Suprapubic skin (tissue), 4 donors: ENCODE data around the gene PELI2. TPM values are rescaled to one million over a fixed set of nuclear protein-coding genes. Genes with fewer than 3 reads are reported as not detected.

Source experiments
- DNase-seq, 2 donors: peaks; one replicate each; pipeline ENCODE4 v3.0.0-alpha.2; 2019; ENCODE audit warnings: low spot score in 2 of 2
- H3K27ac ChIP-seq: fragments of 200-600 bp; sonication (generic); one replicate; pipeline ENCODE4 v1.5.1; 2019
- H3K27me3 ChIP-seq: fragments of 200-600 bp; sonication (generic); one replicate; pipeline ENCODE4 v1.5.1; 2019
- H3K36me3 ChIP-seq: fragments of 200-600 bp; sonication (generic); one replicate; pipeline ENCODE4 v1.5.1; 2019
- H3K4me1 ChIP-seq: fragments of 200-600 bp; sonication (generic); one replicate; pipeline ENCODE4 v1.5.1; 2019
- H3K4me3 ChIP-seq: fragments of 200-600 bp; sonication (generic); one replicate; pipeline ENCODE4 v1.5.1; 2019; ENCODE audit warnings: mild to moderate bottlenecking
- H3K9me3 ChIP-seq: fragments of 200-600 bp; sonication (generic); one replicate; pipeline ENCODE4 v1.5.1; 2019
- CTCF ChIP-seq, 2 donors: fragments of 200-600 bp in 1 of 2; fragments of 450-650 bp in 1 of 2; sonication (generic) in 1 of 2; IDR thresholded peaks; one replicate each; pipeline ENCODE4 v1.5.1; 2016 to 2019; ENCODE audit warnings: antibody characterized with exemption in 2 of 2, mild to moderate bottlenecking in 1 of 2, moderate library complexity in 1 of 2
- EP300 ChIP-seq: sonication (generic); formaldehyde crosslinking; IDR thresholded peaks from one replicate; pipeline ENCODE4 v1.6.1; 2017; ENCODE audit warnings: antibody characterized with exemption
- POLR2A ChIP-seq, 2 donors: fragments of 450-650 bp; IDR thresholded peaks; one replicate each; pipeline ENCODE4 v1.6.1; 2017; ENCODE audit warnings: antibody characterized with exemption in 2 of 2, mild to moderate bottlenecking in 2 of 2, moderate library complexity in 2 of 2
- POLR2AphosphoS5 ChIP-seq, 3 donors: sonication (generic); formaldehyde crosslinking; IDR thresholded peaks; one replicate each; pipeline ENCODE4 v1.6.1; 2017; ENCODE audit warnings: antibody characterized with exemption in 3 of 3
- WGBS: methylation state at CpG from one replicate; pipeline ENCODE4 v1.1.5; 2018; 5-methylcytosine and 5-hydroxymethylcytosine counted together
- total RNA-seq, 4 donors: library from RNA; depleted of rRNA; stranded (reverse); fragments of >200 nt; gene quantifications; one replicate each; pipeline ENCODE4 v1.1.0, GENCODE V29; 2016

Gene PELI2
- total RNA-seq, 4 donors from 2014 or later, result 6.9 to 19.4 (median 12.6) TPM

- no peak for TF ChIP-seq CTCF (IDR thresholded peaks at IDR 0.05)
- no peak for TF ChIP-seq POLR2A (IDR thresholded peaks at IDR 0.05)
- no peak for TF ChIP-seq EP300
- no peak for TF ChIP-seq POLR2AphosphoS5 (IDR thresholded peaks at IDR 0.05)
- H3K4me1 ChIP-seq, result no peaks in the 10 kb centered on the region
- H3K36me3 ChIP-seq, result no peaks in the 10 kb centered on the region
- H3K9me3 ChIP-seq, result no peaks in the 10 kb centered on the region
- H3K4me3 ChIP-seq, result no peak overlapping the region
- 86% methylated on average over 1 of the region's 1 CpG for WGBS
- DNase-seq, result no peak
- H3K27me3 ChIP-seq, result no peaks in the 10 kb centered on the region
- no peak overlapping the region for H3K27ac ChIP-seq
Observed at GRCh38 chr14:56143025-56143424, 24.8 kb downstream of the PELI2 start.

- 100% methylated on average over 1 of the region's 1 CpG for WGBS
- no peak overlapping the region for H3K4me3 ChIP-seq
- TF ChIP-seq POLR2A (IDR thresholded peaks at IDR 0.05), result no peak
- no peak for TF ChIP-seq EP300
- no peak for TF ChIP-seq CTCF (IDR thresholded peaks at IDR 0.05)
- no peak for TF ChIP-seq POLR2AphosphoS5 (IDR thresholded peaks at IDR 0.05)
Observed at GRCh38 chr14:56144176-56144575, 26.0 kb downstream of the PELI2 start.

GRCh38 chr14:56145181-56145769 lies 27.1 kb downstream of the PELI2 start:
- Histone ChIP-seq H3K27ac (no peak overlapping the region), H3K4me1 (peaks cover 4% of the 10 kb centered on the region), H3K4me3 (no peak overlapping the region), H3K27me3 (no peaks in the 10 kb centered on the region), H3K9me3 (no peaks in the 10 kb centered on the region), H3K36me3 (no peaks in the 10 kb centered on the region)
- no peak for TF ChIP-seq POLR2A (IDR thresholded peaks at IDR 0.05)
- TF ChIP-seq POLR2AphosphoS5 (IDR thresholded peaks at IDR 0.05), result no peak
- TF ChIP-seq EP300, result no peak
- TF ChIP-seq CTCF (IDR thresholded peaks at IDR 0.05), result no peak
- 76% methylated on average over 5 of the region's 5 CpGs for WGBS
- no peak for DNase-seq

More at GRCh38 chr14:56144176-56144575, 26.0 kb downstream of the PELI2 start:
- Histone ChIP-seq H3K27me3 (no peaks in the 10 kb centered on the region), H3K27ac (no peak overlapping the region), H3K36me3 (no peaks in the 10 kb centered on the region), H3K4me1 (peaks cover 4% of the 10 kb centered on the region), H3K9me3 (no peaks in the 10 kb centered on the region)
- no peak for DNase-seq

GRCh38 chr14:56145965-56146364 lies 27.8 kb downstream of the PELI2 start:
- H3K27ac ChIP-seq, result no peak overlapping the region
- no peaks in the 10 kb centered on the region for H3K27me3 ChIP-seq
- H3K36me3 ChIP-seq, result no peaks in the 10 kb centered on the region
- DNase-seq, result no peak
- no peak for TF ChIP-seq CTCF (IDR thresholded peaks at IDR 0.05)
- no peak for TF ChIP-seq POLR2A (IDR thresholded peaks at IDR 0.05)
- no peak for TF ChIP-seq EP300
- TF ChIP-seq POLR2AphosphoS5 (IDR thresholded peaks at IDR 0.05), result no peak
- H3K4me3 ChIP-seq, result no peak overlapping the region
- H3K9me3 ChIP-seq, result no peaks in the 10 kb centered on the region
- 60% methylated on average over 3 of the region's 3 CpGs for WGBS
- H3K4me1 ChIP-seq, result peaks cover 4% of the 10 kb centered on the region

GRCh38 chr14:56147449-56147848 lies 29.2 kb downstream of the PELI2 start:
- Histone ChIP-seq H3K36me3 (no peaks in the 10 kb centered on the region), H3K4me3 (no peak overlapping the region), H3K4me1 (peaks cover 4% of the 10 kb centered on the region), H3K9me3 (no peaks in the 10 kb centered on the region), H3K27ac (no peak overlapping the region), H3K27me3 (no peaks in the 10 kb centered on the region)
- DNase-seq, result no peak
- 71% methylated on average over 1 of the region's 1 CpG for WGBS
- TF ChIP-seq POLR2A (IDR thresholded peaks at IDR 0.05) (no peak), POLR2AphosphoS5 (IDR thresholded peaks at IDR 0.05) (no peak), EP300 (no peak), CTCF (IDR thresholded peaks at IDR 0.05) (no peak)
